ENCODE measurements around the gene TMEM43.

The TMEM43 gene

GRCh38 chr3:14151471-14152083 is 26.7 kb downstream of the TMEM43 start:
- no peak for DNase-seq (ENCODE audit: low read depth)

GRCh38 chr3:14152233-14152962 is 27.5 kb downstream of the TMEM43 start:
- DNase-seq (ENCODE audit: low read depth): no peak

- no peak for DNase-seq (ENCODE audit: low read depth)
Measured at GRCh38 chr3:14152963-14153355, 28.1 kb downstream of the TMEM43 start.

GRCh38 chr3:14153663-14154062 is 28.8 kb downstream of the TMEM43 start:
- no peak for DNase-seq (ENCODE audit: low read depth)

- no peak for DNase-seq (ENCODE audit: low read depth)
Measured at GRCh38 chr3:14154276-14154675, 29.4 kb downstream of the TMEM43 start.

- no peak for DNase-seq (ENCODE audit: low read depth)
Measured at GRCh38 chr3:14154895-14155440, 30.1 kb downstream of the TMEM43 start.

GRCh38 chr3:14156201-14156600 is 31.3 kb downstream of the TMEM43 start:
- DNase-seq (ENCODE audit: low read depth): no peak

- no peak for DNase-seq (ENCODE audit: low read depth)
Measured at GRCh38 chr3:14156843-14157561, 32.1 kb downstream of the TMEM43 start.

- DNase-seq (ENCODE audit: low read depth): no peak
Measured at GRCh38 chr3:14157951-14158350, 33.1 kb downstream of the TMEM43 start.

GRCh38 chr3:14158370-14158769 is 33.5 kb downstream of the TMEM43 start:
- DNase-seq (ENCODE audit: low read depth): no peak

- no peak for DNase-seq (ENCODE audit: low read depth)
Measured at GRCh38 chr3:14159426-14159825, 34.6 kb downstream of the TMEM43 start.

GRCh38 chr3:14161282-14161681 is 36.4 kb downstream of the TMEM43 start:
- no peak for DNase-seq (ENCODE audit: low read depth)

GRCh38 chr3:14162178-14162577 is 37.3 kb downstream of the TMEM43 start:
- no peak for DNase-seq (ENCODE audit: low read depth)

GRCh38 chr3:14166877-14167603 is 42.2 kb downstream of the TMEM43 start:
- DNase-seq (ENCODE audit: low read depth): no peak

- no peak for DNase-seq (ENCODE audit: low read depth)
Measured at GRCh38 chr3:14169435-14169834, 44.6 kb downstream of the TMEM43 start.

GRCh38 chr3:14169871-14170270 is 45.0 kb downstream of the TMEM43 start:
- DNase-seq (ENCODE audit: low read depth): no peak

- no peak for DNase-seq (ENCODE audit: low read depth)
Measured at GRCh38 chr3:14170531-14171159, 45.8 kb downstream of the TMEM43 start.

- DNase-seq (ENCODE audit: low read depth): no peak
Measured at GRCh38 chr3:14172496-14172895, 47.6 kb downstream of the TMEM43 start.

- DNase-seq (ENCODE audit: low read depth): no peak
Measured at GRCh38 chr3:14174483-14174882, 49.6 kb downstream of the TMEM43 start.

GRCh38 chr3:14175383-14176037 is 50.7 kb downstream of the TMEM43 start:
- DNase-seq (ENCODE audit: low read depth): peak; percentile 63

GRCh38 chr3:14177580-14178246 is 52.9 kb downstream of the TMEM43 start:
- DNase-seq (ENCODE audit: low read depth): no peak
